HepG2 (cell line): ENCODE data around the gene KLHDC2. TPM values are rescaled to one million over a fixed set of nuclear protein-coding genes. Genes with fewer than 3 reads are reported as not detected.
A peak's percentile ranks its signal among the peaks of the same experiment; 100 is the strongest.

Experiments used
- ARID5B ChIP-seq: IDR thresholded peaks from 2 replicates; pipeline ENCODE4 v1.4.0; 2020; ENCODE audit warnings: mild to moderate bottlenecking, missing genetic modification reagents
- BRF2 ChIP-seq: sonication (generic); formaldehyde crosslinking; IDR thresholded peaks from 2 replicates; pipeline ENCODE4 v1.8.1; 2022; ENCODE audit warnings: mild to moderate bottlenecking, missing genetic modification reagents
- GPN1 ChIP-seq: sonication (generic); formaldehyde crosslinking; IDR thresholded peaks from 2 replicates; pipeline ENCODE4 v1.5.1; 2020; ENCODE audit warnings: missing genetic modification reagents, borderline replicate concordance
- HCFC1 ChIP-seq: fragments of 150-350 bp; IDR thresholded peaks from 2 replicates; pipeline ENCODE4 v1.6.1; 2014; ENCODE audit warnings: low read depth, low read length
- HDAC1 ChIP-seq: sonication (generic); formaldehyde crosslinking; IDR thresholded peaks from 2 replicates; pipeline ENCODE4 v1.5.1; 2020; ENCODE audit warnings: mild to moderate bottlenecking, missing genetic modification reagents
- HOMEZ ChIP-seq: IDR thresholded peaks from 2 replicates; pipeline ENCODE4 v1.6.1; 2016; ENCODE audit warnings: low read depth
- NFAT5 ChIP-seq: sonication (generic); formaldehyde crosslinking; IDR thresholded peaks from 2 replicates; pipeline ENCODE4 v1.4.0; 2020; ENCODE audit warnings: missing genetic modification reagents
- POLR2A ChIP-seq, 2 experiments: IDR thresholded peaks; 2 replicates each; pipeline ENCODE4 v1.6.1; 2011; ENCODE audit warnings: low read depth in 2 of 2, low read length in 2 of 2, mild to moderate bottlenecking in 1 of 2, moderate library complexity in 1 of 2; ENCODE audit not compliant: insufficient read depth in 1 of 2
- SRSF1 ChIP-seq: fragments of 200-400 bp; formaldehyde crosslinking; optimal IDR thresholded peaks from 2 replicates; pipeline ENCODE3; 2017; ENCODE audit warnings: mild to moderate bottlenecking, low read depth, low read length, moderate library complexity
- ZBTB2 ChIP-seq: sonication (generic); formaldehyde crosslinking; IDR thresholded peaks from 2 replicates; pipeline ENCODE4 v1.8.0; 2022; ENCODE audit warnings: low read depth, missing genetic modification reagents
- ZNF331 ChIP-seq: sonication (generic); formaldehyde crosslinking; IDR thresholded peaks from 2 replicates; pipeline ENCODE4 v1.4.0; 2020; ENCODE audit warnings: missing genetic modification reagents
- ZNF460 ChIP-seq: sonication (generic); formaldehyde crosslinking; IDR thresholded peaks from 2 replicates; pipeline ENCODE4 v1.5.1; 2020; ENCODE audit warnings: missing genetic modification reagents, mild to moderate bottlenecking, borderline replicate concordance
- ZNF607 ChIP-seq: sonication (generic); formaldehyde crosslinking; IDR thresholded peaks from 2 replicates; pipeline ENCODE4 v1.5.1; 2020; ENCODE audit warnings: missing genetic modification reagents, mild to moderate bottlenecking, borderline replicate concordance
- ZNF672 ChIP-seq: sonication (generic); formaldehyde crosslinking; IDR thresholded peaks from 2 replicates; pipeline ENCODE4 v1.8.1; 2022; ENCODE audit warnings: missing genetic modification reagents
- ZNF737 ChIP-seq: sonication (generic); formaldehyde crosslinking; IDR thresholded peaks from 2 replicates; pipeline ENCODE4 v1.5.0; 2020; ENCODE audit warnings: missing genetic modification reagents, mild to moderate bottlenecking, borderline replicate concordance
- ZZZ3 ChIP-seq: sonication (generic); formaldehyde crosslinking; IDR thresholded peaks from 2 replicates; pipeline ENCODE4 v1.4.0; 2020; ENCODE audit warnings: missing genetic modification reagents, mild to moderate bottlenecking, borderline replicate concordance
- polyA plus RNA-seq, 8 experiments: library from polyadenylated mRNA; depleted of rRNA in 3 of 8; stranded (reverse) in 7 of 8; unstranded in 1 of 8; fragments of >200 nt; fragmentation: Illumina TruSeq in 4 of 8; extraction: Trizol in 4 of 8; gene quantifications; 2 replicates each; pipeline versions ENCODE4 v1.2.1 to v1.2.3, GENCODE V29; 2011 to 2016; ENCODE audit warnings: low read depth in 4 of 8, missing spikeins in 1 of 8, mixed read lengths in 1 of 8; ENCODE audit not compliant: insufficient read depth in 1 of 8
- total RNA-seq, 5 experiments: library from RNA; depleted of rRNA; stranded (reverse); fragments of >200 nt; fragmentation: Illumina TruSeq; extraction: Trizol; gene quantifications; 2 replicates each; pipeline ENCODE4 v1.2.3, GENCODE V29; 2016; ENCODE audit warnings: low read depth in 1 of 5

The KLHDC2 gene
- total and polyA plus RNA-seq, 2 of the 13 experiments (the other 11 are each of a cell fraction or from before 2014, with no cell fraction given), result 95.5 to 170 TPM

- TF ChIP-seq HOMEZ (CRISPR knock-in tag) (no peak), ZNF672 (CRISPR knock-in tag) (no peak), ARID5B (CRISPR knock-in tag) (peak; percentile 60), ZNF460 (CRISPR knock-in tag) (no peak), GPN1 (CRISPR knock-in tag) (no peak), ZNF737 (CRISPR knock-in tag) (no peak), ZNF607 (no peak), POLR2A (IDR thresholded peaks at IDR 0.05; ENCODE audit: insufficient read depth in 1 of 2, low read depth in 2 of 2, low read length in 2 of 2) (peak; percentile 77 to 91), SRSF1 (no peak), BRF2 (peak; percentile 45; the same call in 1 of the 2 replicates), ZNF331 (CRISPR knock-in tag) (no peak; the same call in 1 of the 2 replicates), ZZZ3 (CRISPR knock-in tag) (no peak), HCFC1 (peak; percentile 43; the same call in 1 of the 2 replicates), HDAC1 (CRISPR knock-in tag) (no peak), NFAT5 (CRISPR knock-in tag) (no peak), ZBTB2 (CRISPR knock-in tag) (peak; percentile 89)
Measured at GRCh38 chr14:49767571-49768300, at the start of gene KLHDC2 (continued).
